AG10803 (cell line): ENCODE measurements around the gene NKAIN1.
"Not testable (repeated sequence)": the region's sequence is repeated elsewhere in the genome, so short reads cannot be mapped to it uniquely, and the experiment has no call there.

Experiments used
- DNase-seq: peaks from one replicate; pipeline ENCODE4 v3.0.0; 2010; ENCODE audit warnings: low read depth
- H3K4me3 ChIP-seq: 2 replicates; pipeline ENCODE4 v1.5.1; 2011; ENCODE audit warnings: mild to moderate bottlenecking, low read length, control low read depth
- TF ChIP-seq, protein P1 (sequence below): conservative IDR thresholded peaks from 2 replicates; pipeline ENCODE4 v1.5.1; 2011; ENCODE audit warnings: mild to moderate bottlenecking, low read length, control low read depth, inconsistent platforms

NKAIN1 gene

DNA sequence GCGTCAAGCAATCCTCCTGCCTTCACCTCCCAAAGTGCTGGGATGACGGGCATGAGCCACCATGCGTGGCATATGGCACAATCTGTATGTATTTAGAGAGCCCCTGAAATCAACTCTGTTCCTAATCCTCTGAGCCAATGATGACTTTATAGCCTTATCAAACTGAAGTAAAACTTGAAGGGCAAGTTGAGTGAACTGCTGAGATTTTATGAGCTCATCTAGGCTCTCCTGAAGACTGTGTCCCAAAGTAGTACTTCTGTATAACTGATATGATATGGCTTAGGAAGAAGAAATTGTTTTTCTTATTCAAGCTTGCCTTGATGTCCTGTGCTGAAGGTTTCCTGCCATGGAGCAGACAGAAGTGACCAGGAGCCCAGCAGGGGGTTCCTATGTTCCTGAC, 23.7 kb upstream of the NKAIN1 start:
- TF ChIP-seq, protein P1, sequence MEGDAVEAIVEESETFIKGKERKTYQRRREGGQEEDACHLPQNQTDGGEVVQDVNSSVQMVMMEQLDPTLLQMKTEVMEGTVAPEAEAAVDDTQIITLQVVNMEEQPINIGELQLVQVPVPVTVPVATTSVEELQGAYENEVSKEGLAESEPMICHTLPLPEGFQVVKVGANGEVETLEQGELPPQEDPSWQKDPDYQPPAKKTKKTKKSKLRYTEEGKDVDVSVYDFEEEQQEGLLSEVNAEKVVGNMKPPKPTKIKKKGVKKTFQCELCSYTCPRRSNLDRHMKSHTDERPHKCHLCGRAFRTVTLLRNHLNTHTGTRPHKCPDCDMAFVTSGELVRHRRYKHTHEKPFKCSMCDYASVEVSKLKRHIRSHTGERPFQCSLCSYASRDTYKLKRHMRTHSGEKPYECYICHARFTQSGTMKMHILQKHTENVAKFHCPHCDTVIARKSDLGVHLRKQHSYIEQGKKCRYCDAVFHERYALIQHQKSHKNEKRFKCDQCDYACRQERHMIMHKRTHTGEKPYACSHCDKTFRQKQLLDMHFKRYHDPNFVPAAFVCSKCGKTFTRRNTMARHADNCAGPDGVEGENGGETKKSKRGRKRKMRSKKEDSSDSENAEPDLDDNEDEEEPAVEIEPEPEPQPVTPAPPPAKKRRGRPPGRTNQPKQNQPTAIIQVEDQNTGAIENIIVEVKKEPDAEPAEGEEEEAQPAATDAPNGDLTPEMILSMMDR: no peak
- no peak for DNase-seq
- no peak overlapping the region for H3K4me3 ChIP-seq

DNA sequence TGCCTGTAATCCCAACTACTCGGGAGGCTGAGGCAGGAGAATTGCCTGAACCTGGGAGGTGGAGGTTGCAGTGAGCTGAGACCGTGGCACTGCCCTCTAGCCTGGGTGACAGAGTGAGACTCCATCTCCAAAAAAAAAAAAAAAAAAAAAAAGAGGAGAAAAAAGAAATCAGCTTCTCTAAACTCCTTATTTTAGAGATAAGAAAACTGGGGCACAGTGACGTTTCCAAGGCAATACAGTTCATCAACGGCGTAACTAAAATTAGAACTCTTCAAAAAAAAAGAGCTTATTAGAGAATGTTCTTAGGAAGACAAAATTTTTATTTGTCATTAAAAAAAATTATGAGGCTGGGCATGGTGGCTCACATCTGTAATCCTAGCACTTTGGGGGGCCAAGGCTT, 22.7 kb upstream of the NKAIN1 start:
- not testable (repeated sequence) for H3K4me3 ChIP-seq, DNase-seq

GRCh38 chr1:31261916-31262315, 22.2 kb upstream of the NKAIN1 start:
- TF ChIP-seq, protein P1: no peak
- no peak overlapping the region for H3K4me3 ChIP-seq
- no peak for DNase-seq

DNA sequence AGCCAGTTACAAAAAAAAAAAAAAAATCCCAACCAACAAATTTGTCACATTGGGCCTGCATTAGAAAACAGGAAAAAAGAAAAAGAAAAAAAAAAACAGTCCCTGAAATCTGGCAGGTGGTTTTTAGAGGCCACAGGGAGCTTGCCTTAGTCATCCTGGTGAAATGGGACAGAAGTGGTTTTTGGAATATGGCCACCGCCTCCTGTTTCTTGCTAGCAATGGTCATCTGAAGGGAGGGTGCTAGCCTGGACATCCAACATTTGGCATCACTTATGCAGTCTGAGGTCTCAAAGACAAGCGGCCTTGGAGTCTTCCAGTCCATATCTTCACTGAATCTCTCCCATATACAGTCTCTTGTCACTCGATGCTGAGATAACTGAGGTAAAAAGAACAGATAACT, 20.1 kb upstream of the NKAIN1 start:
- DNase-seq: peak; percentile 16
- no peak overlapping the region for H3K4me3 ChIP-seq
- TF ChIP-seq, protein P1: no peak

- TF ChIP-seq, protein P1: no peak
- DNase-seq: no peak
- H3K4me3 ChIP-seq: no peak overlapping the region
Observed at GRCh38 chr1:31258581-31258980, 18.9 kb upstream of the NKAIN1 start.

GRCh38 chr1:31257213-31257612, 17.5 kb upstream of the NKAIN1 start:
- no peak for DNase-seq
- TF ChIP-seq, protein P1: no peak
- no peak overlapping the region for H3K4me3 ChIP-seq

GRCh38 chr1:31249854-31250253, 10.2 kb upstream of the NKAIN1 start:
- H3K4me3 ChIP-seq: no peak overlapping the region
- DNase-seq: no peak
- TF ChIP-seq, protein P1: no peak

GRCh38 chr1:31248276-31248675, 8.6 kb upstream of the NKAIN1 start:
- TF ChIP-seq, protein P1: no peak
- H3K4me3 ChIP-seq: no peak overlapping the region
- no peak for DNase-seq
